NCI-H1436 treated with DMSO at 0.1 percent for 48 hours (cell line): ENCODE measurements around the gene SPAG16.
"Not testable (repeated sequence)": the region's sequence is repeated elsewhere in the genome, so short reads cannot be mapped to it uniquely, and the experiment has no call there.

ENCODE experiments used
- DNase-seq: peaks from one replicate; lab custom pipeline; 2025; lab: John Stamatoyannopoulos, UW

The SPAG16 gene

GRCh38 chr2:214011676-214012075 lies 727.4 kb downstream of the SPAG16 start:
- no peak for DNase-seq

DNA sequence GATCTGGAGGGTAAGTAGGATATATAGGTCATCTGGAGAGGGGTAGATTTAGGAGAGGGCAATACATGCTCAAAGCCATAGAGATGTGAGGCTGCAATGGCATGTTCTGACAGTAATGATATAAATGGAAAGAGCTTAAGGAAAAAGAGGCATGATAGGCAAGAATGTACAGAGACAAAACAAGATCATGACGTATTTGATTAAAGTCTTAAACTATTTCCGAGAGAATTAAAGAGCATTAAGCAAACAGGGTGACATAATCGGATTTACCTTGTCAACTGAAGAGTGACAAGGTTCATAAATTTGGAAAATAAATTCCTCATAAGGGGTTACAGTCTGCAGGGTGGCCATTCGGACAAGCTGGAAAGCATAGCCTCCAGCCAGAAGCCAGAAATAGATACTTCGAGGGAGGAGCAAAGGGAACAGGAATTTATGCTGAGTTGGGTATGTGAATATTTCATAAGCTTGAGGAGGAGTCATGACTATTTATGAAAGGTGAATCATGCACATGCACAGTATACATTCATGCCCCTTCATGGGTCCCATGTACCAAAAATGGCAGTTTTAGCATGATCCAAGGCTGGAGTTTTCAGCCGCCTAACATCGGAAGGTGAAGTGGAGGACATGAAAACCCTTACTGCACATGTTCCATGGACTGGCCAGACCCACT lies 730.4 kb downstream of the SPAG16 start:
- no peak for DNase-seq

DNA sequence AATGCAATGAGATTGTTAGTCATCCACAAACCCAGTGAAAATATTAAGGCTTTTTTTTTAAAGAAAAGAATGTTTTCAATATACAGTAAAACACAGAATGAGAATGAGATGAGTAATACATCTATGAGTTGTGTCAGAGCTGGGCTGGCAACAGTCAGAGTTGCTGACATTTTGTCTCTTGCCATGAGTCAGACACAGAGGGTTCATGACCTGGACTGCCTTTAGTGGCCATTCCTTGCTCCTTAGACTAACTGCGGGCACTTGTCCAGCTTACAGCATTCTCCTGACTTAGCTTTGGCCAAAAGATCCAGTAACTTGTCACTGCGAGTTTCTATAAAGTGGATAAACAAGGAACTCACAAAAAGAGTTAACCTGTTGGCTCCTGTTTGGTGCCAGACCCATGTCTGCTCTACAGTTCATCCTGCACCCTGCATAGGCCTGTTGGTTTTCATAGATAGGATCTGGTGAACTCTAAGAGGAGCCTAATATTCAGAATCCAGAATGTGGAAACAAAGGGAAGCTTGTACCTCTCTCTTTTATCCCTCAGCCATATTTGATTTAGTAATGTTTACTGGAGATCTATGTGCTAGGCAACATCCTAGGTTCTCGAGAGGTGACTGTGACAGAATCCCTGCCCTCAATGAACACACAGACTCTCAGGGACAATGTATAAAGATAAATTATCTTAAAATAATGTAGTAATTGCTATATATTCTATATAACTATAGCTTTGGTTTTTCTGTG lies 735.1 kb downstream of the SPAG16 start:
- DNase-seq, result no peak

- no peak for DNase-seq
Observed at GRCh38 chr2:214019973-214020345, 735.7 kb downstream of the SPAG16 start.

DNA sequence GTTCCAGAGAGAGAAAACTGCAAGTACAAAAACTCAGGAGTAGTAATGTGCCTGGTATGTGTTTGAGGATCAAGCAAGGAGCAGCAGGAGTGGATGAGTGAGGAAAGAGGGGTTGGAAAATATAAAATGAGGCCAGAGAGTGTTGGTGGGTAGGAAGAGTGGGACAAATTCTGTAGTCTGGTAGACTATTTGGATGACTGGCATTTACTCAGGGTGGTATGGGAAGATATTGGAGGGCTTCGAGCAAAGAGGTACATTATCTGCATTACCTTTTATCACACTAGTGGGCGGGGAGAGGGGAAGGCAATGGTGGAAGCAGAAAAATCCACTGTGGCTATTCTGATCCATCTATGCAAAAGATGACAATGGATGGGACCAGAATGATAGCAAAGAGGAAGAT lies 744.9 kb downstream of the SPAG16 start:
- no peak for DNase-seq

DNA sequence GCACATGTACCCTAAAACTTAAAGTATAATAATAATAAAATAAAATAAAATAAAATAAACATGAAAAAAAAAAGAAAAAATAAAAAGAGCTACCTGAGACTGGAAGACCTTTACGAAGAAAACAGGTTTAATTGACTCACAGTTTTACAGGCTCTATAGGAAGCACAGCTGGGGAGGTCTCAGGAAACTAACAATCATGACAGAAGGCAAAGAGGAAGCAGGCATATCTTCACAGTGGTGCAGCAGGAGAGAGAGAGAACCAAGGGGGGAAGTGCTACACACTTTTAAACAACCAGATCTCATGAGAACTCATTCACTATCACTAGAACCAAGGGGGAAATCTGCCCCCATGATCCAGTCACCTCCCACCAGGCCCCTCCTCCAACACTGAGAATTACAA lies 747.3 kb downstream of the SPAG16 start:
- no peak for DNase-seq

DNA sequence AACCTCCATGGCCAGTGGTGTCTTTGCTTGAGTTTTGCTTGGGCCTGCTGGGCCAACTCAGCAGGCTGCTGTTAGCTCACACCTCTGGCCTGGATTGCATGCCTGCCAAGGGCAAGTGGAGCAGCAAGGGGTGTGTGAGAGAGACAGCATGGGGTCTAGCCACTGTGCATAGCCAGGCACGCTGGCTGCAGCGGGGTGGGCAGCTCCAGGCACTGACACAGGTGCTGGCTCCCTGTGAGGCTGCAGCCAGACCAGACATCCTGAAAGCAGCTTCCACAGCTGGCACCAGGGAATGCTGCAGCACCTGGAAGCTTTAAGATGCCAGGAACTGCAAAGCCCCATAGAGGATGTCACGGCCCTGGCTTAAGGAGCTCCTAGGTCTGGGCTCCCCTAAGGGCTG lies 750.2 kb downstream of the SPAG16 start:
- no peak for DNase-seq

- DNase-seq, result no peak
Observed at GRCh38 chr2:214035091-214035852, 751.0 kb downstream of the SPAG16 start.

DNA sequence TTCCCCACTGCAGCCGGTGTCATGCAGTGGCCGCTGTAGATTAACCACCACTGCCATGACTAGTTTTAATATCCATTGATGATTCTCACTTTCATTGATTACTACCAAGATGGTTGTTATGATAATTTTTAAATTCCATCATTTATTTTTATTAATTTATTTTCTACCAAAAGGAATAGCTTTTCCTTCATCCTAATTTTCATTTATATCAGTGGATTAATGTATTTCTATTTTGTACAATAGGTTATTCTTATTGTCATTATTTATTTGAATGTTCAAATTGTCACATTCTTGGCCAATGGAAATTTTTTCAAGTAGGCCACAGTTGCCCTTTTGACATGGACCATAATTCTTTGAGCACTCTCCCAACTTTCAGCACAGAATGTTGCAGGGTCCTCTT lies 751.7 kb downstream of the SPAG16 start:
- DNase-seq, result no peak

DNA sequence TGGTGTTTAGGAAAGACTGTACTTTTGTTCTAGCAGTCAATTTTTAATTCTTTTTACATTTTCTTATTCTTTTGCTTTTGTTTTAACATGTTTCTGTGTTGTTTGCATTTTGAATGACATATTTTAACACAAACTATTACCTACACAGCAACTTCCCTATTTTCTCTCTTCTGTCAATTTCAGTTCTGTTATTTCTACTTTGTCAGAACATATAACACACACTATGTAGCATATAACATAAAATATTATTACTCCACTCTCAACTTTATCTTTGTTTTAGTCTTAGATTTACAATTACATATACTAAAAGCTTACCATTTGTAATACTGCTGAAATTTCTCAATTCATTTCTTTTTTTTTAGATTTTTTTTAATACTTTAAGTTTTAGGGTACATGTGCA lies 753.9 kb downstream of the SPAG16 start:
- DNase-seq, result no peak

GRCh38 chr2:214050731-214051130 lies 766.5 kb downstream of the SPAG16 start:
- no peak for DNase-seq

GRCh38 chr2:214051585-214051984 lies 767.3 kb downstream of the SPAG16 start:
- DNase-seq, result no peak

DNA sequence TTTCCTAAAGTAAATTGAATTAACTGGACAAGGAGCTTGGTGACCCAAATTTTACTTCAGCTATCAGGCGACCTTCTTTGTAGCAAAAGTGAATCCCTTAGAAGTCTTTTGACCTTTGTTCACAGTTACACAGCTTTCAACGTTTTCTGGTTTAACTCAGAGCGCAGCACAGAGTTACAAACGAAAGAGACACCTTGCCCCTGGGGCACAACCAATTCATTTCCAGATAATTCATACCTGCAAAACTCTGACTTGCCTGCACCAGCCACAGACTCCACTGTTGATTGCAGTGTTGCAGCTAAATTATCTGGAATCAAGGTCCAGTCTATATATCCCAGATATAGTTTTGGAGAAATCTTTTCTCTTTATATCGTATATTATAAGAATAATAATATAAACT lies 768.0 kb downstream of the SPAG16 start:
- DNase-seq, result no peak

- no peak for DNase-seq
Observed at GRCh38 chr2:214057986-214058385, 773.7 kb downstream of the SPAG16 start.

DNA sequence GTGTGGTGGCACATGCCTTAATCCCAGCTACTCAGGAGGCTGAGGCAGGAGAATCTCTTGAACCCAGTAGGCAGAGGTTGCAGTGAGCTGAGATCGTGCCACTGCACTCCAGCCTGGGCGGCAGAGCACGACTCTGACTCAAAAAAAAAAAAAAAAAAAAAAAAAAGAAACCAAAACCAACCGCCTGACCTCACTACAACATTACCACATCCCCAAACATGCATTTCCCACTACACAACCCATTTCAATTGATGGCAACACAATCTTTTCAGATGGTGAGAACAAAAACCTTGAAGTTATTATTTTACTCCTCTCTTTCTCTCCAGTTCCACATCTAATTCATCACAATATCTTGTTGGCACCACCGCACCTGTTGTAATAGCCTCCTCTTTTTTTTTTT lies 778.0 kb downstream of the SPAG16 start:
- DNase-seq, result not testable (repeated sequence)

- DNase-seq, result no peak
Observed at GRCh38 chr2:214064471-214064870, 780.2 kb downstream of the SPAG16 start.

DNA sequence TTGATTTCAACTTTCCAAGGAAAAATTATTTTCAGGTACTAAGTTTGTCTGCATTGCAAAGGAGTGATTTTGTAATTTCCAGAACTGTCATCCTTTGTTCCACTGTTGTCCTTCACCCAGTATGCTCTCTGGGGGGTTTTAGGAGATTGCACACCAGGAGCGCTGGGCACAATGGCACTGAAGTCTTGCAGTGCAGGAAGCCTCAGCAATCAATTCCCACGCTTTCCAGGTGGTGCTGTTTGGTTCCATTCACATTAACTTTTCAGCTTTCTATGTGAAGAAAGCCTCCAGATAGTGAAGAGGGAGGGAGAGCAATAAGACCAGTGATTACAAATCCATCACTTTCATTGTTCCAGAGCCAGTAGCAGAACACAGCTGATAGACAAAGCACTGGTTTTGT lies 782.6 kb downstream of the SPAG16 start:
- DNase-seq, result no peak

DNA sequence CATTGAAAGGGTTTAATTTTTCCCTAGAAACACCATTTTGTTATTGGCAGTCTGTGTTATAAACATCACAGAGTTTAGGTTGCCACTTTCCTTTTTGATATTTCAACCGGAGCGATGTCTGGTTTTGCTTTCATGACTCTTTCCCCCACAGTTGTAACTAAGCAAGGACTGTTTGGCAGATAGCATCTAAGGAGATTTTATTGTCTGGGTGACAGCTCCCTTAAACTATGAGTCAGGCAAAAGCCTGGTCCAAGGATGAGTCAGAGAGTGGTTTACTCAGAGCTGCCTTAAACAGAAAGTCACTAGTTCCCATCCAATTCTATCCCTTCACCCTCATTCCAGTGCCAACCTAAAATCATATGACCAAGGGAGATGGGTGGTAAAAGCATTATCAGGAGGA lies 785.0 kb downstream of the SPAG16 start:
- no peak for DNase-seq

DNA sequence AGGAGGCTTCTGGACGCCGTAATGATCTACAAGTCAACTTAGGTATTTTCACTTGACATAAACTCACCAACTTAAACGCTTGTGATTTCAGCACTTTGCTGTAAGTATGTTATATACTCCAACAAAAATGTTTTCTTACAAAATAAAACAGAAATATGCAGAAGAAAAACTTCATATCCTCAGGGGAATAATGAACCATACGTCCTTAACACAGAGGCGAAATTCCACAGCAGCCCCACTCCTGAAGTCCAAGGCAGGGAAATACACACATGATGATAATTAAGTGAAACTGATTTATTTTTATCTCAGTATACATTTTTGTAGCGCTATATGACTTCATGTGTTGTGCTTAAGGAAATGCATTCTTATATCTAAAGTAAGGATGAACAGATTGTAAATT lies 791.2 kb downstream of the SPAG16 start:
- DNase-seq, result no peak

- no peak for DNase-seq
Observed at GRCh38 chr2:214076527-214076926, 792.3 kb downstream of the SPAG16 start.

GRCh38 chr2:214077727-214078126 lies 793.5 kb downstream of the SPAG16 start:
- DNase-seq, result no peak

GRCh38 chr2:214079032-214079431 lies 794.8 kb downstream of the SPAG16 start:
- DNase-seq, result no peak

DNA sequence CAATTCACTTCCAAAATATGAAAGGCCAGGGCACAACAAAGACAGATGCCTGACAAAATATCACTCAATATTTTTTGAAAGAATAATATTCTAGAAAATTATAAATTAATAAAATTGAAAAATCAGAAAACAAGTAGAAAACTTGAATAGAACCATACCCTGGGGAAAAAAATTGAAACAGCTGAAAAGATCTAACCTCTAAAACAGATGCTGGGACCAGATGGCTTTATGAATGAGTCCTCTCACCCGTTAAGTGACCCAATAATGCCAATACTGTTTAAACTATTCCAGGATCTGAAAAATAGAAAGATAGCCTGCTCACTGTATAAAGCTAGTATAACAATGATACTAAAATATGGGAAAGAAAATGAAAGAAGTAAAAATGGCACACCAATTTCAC lies 804.3 kb downstream of the SPAG16 start:
- no peak for DNase-seq
